H1 (cell line): ENCODE measurements around the gene MPHOSPH10. TPM values are rescaled to one million over a fixed set of nuclear protein-coding genes. Genes with fewer than 3 reads are reported as not detected.

Experiments
- MAFK ChIP-seq: IDR thresholded peaks from 2 replicates; pipeline ENCODE4 v1.6.1; 2012; ENCODE audit warnings: low read depth, mild to moderate bottlenecking, improper control_type of control experiment, low read length
- POLR2A ChIP-seq, 2 experiments: IDR thresholded peaks; 1 replicate in 1 of 2; 2 replicates in 1 of 2; pipeline ENCODE4 v1.6.1; 2011; ENCODE audit warnings: low read depth in 2 of 2, low read length in 2 of 2, mild to moderate bottlenecking in 2 of 2; ENCODE audit errors: control extremely low read depth in 1 of 2
- polyA plus RNA-seq, 7 experiments: library from polyadenylated mRNA; depleted of rRNA in 3 of 7; stranded (reverse) in 5 of 7; unstranded in 2 of 7; fragments of >200 nt in 5 of 7; fragments of 200-250 nt in 2 of 7; gene quantifications; 1 replicate in 5 of 7; 2 replicates in 1 of 7; 4 replicates in 1 of 7; pipeline versions ENCODE4 v1.2.1 to v1.2.3, GENCODE V29; 2011 to 2013; ENCODE audit warnings: missing spikeins in 2 of 7, mixed read lengths in 2 of 7
- total RNA-seq: library from RNA; stranded (reverse); fragmentation: NEBNext Ultra II Directional; extraction: Animal tissue kit (Norgen Biotek cat#: 25700); gene quantifications from 2 replicates; pipeline ENCODE4 v1.2.1, GENCODE V29; 2021

MPHOSPH10 gene
- total and polyA plus RNA-seq, 2 of the 8 experiments (the other 6 are each of a cell fraction or from before 2014, with no cell fraction given) = 4.5 to 39.1 TPM

DNA sequence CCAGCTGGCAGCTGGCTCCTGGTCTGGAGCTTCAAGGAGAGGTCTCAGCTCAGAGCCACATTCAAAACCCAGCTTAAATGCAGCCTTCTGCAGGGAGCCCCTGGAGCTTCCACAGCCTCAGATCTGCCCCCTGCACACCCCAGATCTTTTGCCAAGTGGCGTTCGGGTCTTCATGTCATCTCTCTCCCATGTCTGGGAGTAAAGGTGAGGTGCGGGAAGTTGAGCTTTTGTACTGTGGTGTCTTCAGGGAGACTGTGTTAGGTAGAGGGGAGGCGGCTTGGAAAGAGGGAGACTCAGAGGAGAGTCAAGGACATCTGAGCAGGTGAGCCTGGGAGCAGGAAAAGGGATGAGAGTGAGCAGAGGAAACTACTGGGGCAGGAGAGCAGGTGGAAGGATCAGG, 25.4 kb downstream of the MPHOSPH10 start (continued):
- TF ChIP-seq MAFK (no peak), POLR2A (IDR thresholded peaks at IDR 0.05; ENCODE audit: control extremely low read depth in 1 of 2, low read depth in 2 of 2, low read length in 2 of 2) (no peak)
